GM23248 (cell line): ENCODE data around the gene PLCH2.

ENCODE experiments used
- EZH2 ChIP-seq: fragments of 200-600 bp; sonication (generic); IDR thresholded peaks from 2 replicates; pipeline ENCODE4 v1.6.1; 2018; ENCODE audit warnings: antibody characterized with exemption, mild to moderate bottlenecking; ENCODE audit not compliant: insufficient read depth, poor library complexity, severe bottlenecking
- EZH2phosphoT487 ChIP-seq: fragments of 200-600 bp; sonication (generic); IDR thresholded peaks from 2 replicates; pipeline ENCODE4 v1.6.1; 2018; ENCODE audit warnings: antibody characterized with exemption, moderate library complexity, mild to moderate bottlenecking, low read depth; ENCODE audit not compliant: insufficient read depth

- TF ChIP-seq EZH2: no peak
- TF ChIP-seq EZH2phosphoT487: no peak
These were observed 48.1 kb upstream of the PLCH2 start for GRCh38 chr1:2427976-2428375.
